ENCODE results near the gene TMEM220.

TMEM220 gene

DNA sequence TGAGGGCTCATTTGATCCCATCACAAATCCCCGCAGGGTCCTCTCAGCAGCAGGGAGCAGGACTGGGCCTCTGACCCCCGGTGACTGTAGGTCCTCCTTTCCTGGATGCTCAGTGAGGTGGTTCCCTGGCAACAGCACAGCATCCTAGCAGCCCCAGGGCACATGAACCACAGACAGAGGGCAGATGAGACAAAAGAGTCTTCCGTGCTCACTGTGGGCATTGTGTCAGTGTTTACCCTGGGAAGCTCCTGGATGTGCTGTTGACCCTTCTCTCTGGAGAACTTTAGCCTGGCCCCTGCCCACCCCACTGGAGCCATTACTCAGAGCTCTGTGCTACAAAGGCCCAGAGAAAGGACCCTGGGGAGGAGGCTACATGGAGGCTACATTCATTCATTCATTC is 21.7 kb upstream of the TMEM220 start:
- Histone ChIP-seq H3K27me3 (ENCODE audit: insufficient read depth, low read length, poor library complexity, severe bottlenecking) (no peaks in the 10 kb centered on the region), H3F3A (ENCODE audit: low read depth) (no peaks in the 10 kb centered on the region), H2AFZ (ENCODE audit: low read length) (no peak overlapping the region), H3K4me2 (ENCODE audit: low read depth, low read length, poor library complexity, severe bottlenecking) (no peak overlapping the region), H3K36me3 (ENCODE audit: insufficient read depth, low read length) (no peaks in the 10 kb centered on the region), H3K79me2 (ENCODE audit: insufficient read depth, low read length) (no peaks in the 10 kb centered on the region), H3K9me3 (ENCODE audit: insufficient read depth, low read depth, low read length) (no peaks in the 10 kb centered on the region), H3K4me3 (ENCODE audit: low read length, poor library complexity, severe bottlenecking) (no peak overlapping the region), H3K9ac (ENCODE audit: low read depth, low read length, poor library complexity, severe bottlenecking) (no peak overlapping the region), H4K20me1 (ENCODE audit: insufficient read depth, low read length, poor library complexity, severe bottlenecking) (no peaks in the 10 kb centered on the region), H3K9me2 (replicated peaks; ENCODE audit: low read depth, low read length) (no peaks in the 10 kb centered on the region), H3K4me1 (ENCODE audit: insufficient read depth, low read length, poor library complexity, severe bottlenecking) (peaks cover 36% of the 10 kb centered on the region)
- no peak for TF ChIP-seq EZH2phosphoT487 (IDR thresholded peaks at IDR 0.05; ENCODE audit: borderline replicate concordance)
- TF ChIP-seq, protein P1, sequence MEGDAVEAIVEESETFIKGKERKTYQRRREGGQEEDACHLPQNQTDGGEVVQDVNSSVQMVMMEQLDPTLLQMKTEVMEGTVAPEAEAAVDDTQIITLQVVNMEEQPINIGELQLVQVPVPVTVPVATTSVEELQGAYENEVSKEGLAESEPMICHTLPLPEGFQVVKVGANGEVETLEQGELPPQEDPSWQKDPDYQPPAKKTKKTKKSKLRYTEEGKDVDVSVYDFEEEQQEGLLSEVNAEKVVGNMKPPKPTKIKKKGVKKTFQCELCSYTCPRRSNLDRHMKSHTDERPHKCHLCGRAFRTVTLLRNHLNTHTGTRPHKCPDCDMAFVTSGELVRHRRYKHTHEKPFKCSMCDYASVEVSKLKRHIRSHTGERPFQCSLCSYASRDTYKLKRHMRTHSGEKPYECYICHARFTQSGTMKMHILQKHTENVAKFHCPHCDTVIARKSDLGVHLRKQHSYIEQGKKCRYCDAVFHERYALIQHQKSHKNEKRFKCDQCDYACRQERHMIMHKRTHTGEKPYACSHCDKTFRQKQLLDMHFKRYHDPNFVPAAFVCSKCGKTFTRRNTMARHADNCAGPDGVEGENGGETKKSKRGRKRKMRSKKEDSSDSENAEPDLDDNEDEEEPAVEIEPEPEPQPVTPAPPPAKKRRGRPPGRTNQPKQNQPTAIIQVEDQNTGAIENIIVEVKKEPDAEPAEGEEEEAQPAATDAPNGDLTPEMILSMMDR (conservative IDR thresholded peaks at IDR 0.05; ENCODE audit: low read length), result no peak

DNA sequence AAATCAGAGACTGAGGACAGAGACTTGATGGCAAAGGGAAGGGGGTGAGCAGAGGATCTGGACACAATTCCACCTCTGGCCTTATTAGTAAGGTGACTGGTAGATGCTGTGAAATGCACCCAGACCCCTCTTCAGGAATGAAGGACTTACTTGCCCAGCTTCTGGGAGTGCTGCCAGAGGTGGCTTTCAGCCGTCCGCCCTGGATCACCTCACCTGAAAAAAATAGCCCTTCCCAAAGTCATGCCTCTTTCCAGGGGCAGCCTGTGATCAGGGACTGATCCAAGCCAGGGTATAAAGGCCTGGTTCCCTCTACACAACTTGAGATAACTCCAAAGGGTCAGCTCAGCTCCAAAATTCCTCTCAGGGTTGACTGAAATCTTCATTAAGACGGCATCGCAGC is 20.4 kb upstream of the TMEM220 start:
- no peaks in the 10 kb centered on the region for H4K20me1 ChIP-seq (ENCODE audit: insufficient read depth, low read length, poor library complexity, severe bottlenecking)
- no peaks in the 10 kb centered on the region for H3K79me2 ChIP-seq (ENCODE audit: insufficient read depth, low read length)
- H3K36me3 ChIP-seq (ENCODE audit: insufficient read depth, low read length), result no peaks in the 10 kb centered on the region
- H3K9me3 ChIP-seq (ENCODE audit: insufficient read depth, low read depth, low read length), result no peaks in the 10 kb centered on the region
- H3K4me2 ChIP-seq (ENCODE audit: low read depth, low read length, poor library complexity, severe bottlenecking), result no peak overlapping the region
- H3K9me2 ChIP-seq (replicated peaks; ENCODE audit: low read depth, low read length), result no peaks in the 10 kb centered on the region
- no peak overlapping the region for H3K4me3 ChIP-seq (ENCODE audit: low read length, poor library complexity, severe bottlenecking)
- H2AFZ ChIP-seq (ENCODE audit: low read length), result no peak overlapping the region
- H3F3A ChIP-seq (ENCODE audit: low read depth), result no peaks in the 10 kb centered on the region
- peaks cover 27% of the 10 kb centered on the region for H3K4me1 ChIP-seq (ENCODE audit: insufficient read depth, low read length, poor library complexity, severe bottlenecking)
- H3K9ac ChIP-seq (ENCODE audit: low read depth, low read length, poor library complexity, severe bottlenecking), result no peak overlapping the region
- H3K27me3 ChIP-seq (ENCODE audit: insufficient read depth, low read length, poor library complexity, severe bottlenecking), result no peaks in the 10 kb centered on the region
- no peak for TF ChIP-seq EZH2phosphoT487 (IDR thresholded peaks at IDR 0.05; ENCODE audit: borderline replicate concordance)
- TF ChIP-seq, protein P1 (conservative IDR thresholded peaks at IDR 0.05; ENCODE audit: low read length), result no peak

DNA sequence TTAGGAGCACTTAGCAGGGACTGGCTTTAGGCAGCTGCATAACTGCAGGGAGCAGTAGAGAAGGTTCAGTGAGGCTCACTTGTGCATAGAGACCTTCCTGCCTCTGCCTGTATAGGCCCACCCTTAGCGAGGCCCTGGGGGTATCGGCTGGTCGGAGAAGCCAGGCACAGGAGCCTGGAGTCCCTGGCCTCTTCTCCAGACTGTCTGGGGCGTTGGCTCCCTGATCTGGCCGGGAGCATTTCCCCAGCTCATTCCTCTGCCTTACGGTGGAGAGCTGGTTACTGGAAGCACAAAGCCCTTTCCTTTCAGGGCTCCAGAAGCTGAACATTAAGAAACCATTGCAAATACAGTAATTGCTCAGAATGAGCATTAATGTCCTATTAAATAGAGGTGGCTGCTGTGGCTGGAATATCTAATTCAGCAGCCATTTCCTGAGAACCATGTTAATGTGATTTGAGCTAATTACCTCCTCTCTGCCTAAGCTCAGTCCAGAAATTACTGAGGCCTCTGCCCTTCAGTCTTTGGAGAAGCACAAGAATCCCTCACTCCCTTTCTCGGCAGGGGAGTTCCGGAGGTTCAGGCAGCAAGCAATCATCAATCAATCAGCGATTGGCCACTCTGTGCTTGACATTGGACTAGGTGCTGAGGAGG is 18.8 kb upstream of the TMEM220 start:
- H3K4me1 ChIP-seq (ENCODE audit: insufficient read depth, low read length, poor library complexity, severe bottlenecking), result peaks cover 35% of the 10 kb centered on the region
- H2AFZ ChIP-seq (ENCODE audit: low read length), result no peak overlapping the region
- no peak for TF ChIP-seq EZH2phosphoT487 (IDR thresholded peaks at IDR 0.05; ENCODE audit: borderline replicate concordance)
- TF ChIP-seq, protein P1 (conservative IDR thresholded peaks at IDR 0.05; ENCODE audit: low read length), result no peak

More for the DNA sequence above, 18.8 kb upstream of the TMEM220 start:
- no peak overlapping the region for H3K9ac ChIP-seq (ENCODE audit: low read depth, low read length, poor library complexity, severe bottlenecking)
- H3K36me3 ChIP-seq (ENCODE audit: insufficient read depth, low read length), result no peaks in the 10 kb centered on the region
- no peaks in the 10 kb centered on the region for H3K9me3 ChIP-seq (ENCODE audit: insufficient read depth, low read depth, low read length)
- no peaks in the 10 kb centered on the region for H3K79me2 ChIP-seq (ENCODE audit: insufficient read depth, low read length)
- no peaks in the 10 kb centered on the region for H3K9me2 ChIP-seq (replicated peaks; ENCODE audit: low read depth, low read length)
- no peaks in the 10 kb centered on the region for H3K27me3 ChIP-seq (ENCODE audit: insufficient read depth, low read length, poor library complexity, severe bottlenecking)
- H3K4me3 ChIP-seq (ENCODE audit: low read length, poor library complexity, severe bottlenecking), result no peak overlapping the region
- H3F3A ChIP-seq (ENCODE audit: low read depth), result 0 out of 2 replicates have a peak, but pooled peaks cover 2% of the 10 kb centered on the region
- H4K20me1 ChIP-seq (ENCODE audit: insufficient read depth, low read length, poor library complexity, severe bottlenecking), result no peaks in the 10 kb centered on the region
- H3K4me2 ChIP-seq (ENCODE audit: low read depth, low read length, poor library complexity, severe bottlenecking), result no peak overlapping the region
